H54 (cell line): ENCODE results near the gene ARPIN.
"Not testable (repeated sequence)": the region's sequence is repeated elsewhere in the genome, so short reads cannot be mapped to it uniquely, and the experiment has no call there.

Source experiments
- DNase-seq: peaks from one replicate; pipeline ENCODE4 v3.0.0; 2011; ENCODE audit warnings: low spot score, mixed read lengths; ENCODE audit not compliant: insufficient read length
- FAIRE-seq: peaks from 3 replicates; lab custom pipeline; 2011; peaks lifted over from hg19 to GRCh38; lab: Jason Lieb, UNC
- POLR2A ChIP-seq: IDR thresholded peaks from 2 replicates; pipeline ENCODE4 v1.6.1; 2011; ENCODE audit warnings: low read depth, mild to moderate bottlenecking, low read length

Gene ARPIN

DNA sequence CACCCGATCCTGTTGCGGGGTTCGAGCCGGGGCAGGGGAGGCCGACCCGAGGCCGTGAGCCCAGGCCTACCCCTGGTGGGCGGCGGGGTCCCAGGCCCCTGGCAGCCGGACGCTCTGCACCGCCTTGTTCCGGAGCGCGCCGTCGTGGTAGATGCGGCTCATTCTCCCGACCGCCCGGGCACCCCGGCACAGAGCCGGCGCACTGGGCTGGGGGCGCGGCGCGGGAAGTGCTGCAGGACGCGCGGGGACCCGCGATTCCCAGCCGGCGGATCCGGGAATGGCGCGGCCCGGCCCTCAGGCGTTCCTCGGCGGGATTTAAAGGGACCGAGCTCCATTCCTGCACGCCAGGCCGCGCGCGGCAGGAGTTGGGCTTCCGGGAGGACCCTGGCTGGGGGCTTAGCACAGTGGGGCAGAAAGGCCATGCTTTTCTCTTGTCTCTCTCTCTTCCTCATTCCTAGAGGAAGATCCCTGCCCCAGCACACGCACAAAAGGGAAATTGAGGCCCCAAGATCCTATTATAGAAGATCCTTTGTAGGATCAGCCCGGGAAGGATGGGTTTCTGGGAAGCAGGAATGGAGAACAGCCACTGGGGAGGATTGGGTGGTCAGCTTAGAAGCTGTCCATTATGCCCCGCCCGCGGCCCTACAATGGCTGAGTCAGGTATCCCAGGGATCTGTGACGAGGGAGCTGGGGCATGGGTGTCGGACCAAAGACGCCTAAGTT is at the start of gene ARPIN:
TSS of gene ARPIN (minus strand) at position 279 of the 723 bp plus-strand sequence. CDS start at position 162, 117 bp downstream.
- peak; percentile 47 for DNase-seq
- TF ChIP-seq POLR2A: peak; percentile 48
- FAIRE-seq: no peak

DNA sequence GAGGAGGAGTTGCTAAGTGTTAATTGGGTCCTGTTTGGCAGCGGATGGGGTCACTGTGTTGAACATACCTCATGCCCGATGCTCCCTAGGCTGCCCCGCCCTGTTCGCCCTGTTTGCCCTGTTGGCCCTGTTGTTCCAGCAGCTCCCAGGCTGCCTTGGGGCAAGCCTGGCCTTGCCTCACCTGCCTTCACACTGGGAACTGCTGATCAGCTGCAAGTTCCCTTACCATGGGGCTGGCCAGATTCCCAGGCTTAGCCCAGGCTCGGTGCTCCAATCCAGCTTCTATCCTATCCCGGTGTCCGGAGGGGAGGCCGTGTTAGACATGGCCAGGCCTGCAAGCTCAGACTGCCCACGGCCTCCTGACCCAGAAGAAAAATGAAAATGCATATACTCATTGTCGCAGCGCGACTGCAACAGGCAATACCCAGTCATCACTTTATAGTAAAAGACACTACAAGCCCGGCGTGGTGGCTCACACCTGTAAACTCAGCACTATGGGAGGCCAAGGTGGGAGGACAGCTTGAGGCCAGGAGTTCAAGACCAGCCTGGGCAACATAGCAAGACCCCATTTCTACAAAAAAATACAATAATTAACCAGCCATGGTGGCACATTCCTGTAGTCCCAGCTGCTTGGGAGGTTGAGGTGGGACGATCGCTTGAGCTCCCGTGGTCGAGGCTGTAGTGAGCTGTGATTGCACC is 45.5 kb upstream of the ARPIN start:
- TF ChIP-seq POLR2A: no peak
- FAIRE-seq (no peak), DNase-seq (no peak)

DNA sequence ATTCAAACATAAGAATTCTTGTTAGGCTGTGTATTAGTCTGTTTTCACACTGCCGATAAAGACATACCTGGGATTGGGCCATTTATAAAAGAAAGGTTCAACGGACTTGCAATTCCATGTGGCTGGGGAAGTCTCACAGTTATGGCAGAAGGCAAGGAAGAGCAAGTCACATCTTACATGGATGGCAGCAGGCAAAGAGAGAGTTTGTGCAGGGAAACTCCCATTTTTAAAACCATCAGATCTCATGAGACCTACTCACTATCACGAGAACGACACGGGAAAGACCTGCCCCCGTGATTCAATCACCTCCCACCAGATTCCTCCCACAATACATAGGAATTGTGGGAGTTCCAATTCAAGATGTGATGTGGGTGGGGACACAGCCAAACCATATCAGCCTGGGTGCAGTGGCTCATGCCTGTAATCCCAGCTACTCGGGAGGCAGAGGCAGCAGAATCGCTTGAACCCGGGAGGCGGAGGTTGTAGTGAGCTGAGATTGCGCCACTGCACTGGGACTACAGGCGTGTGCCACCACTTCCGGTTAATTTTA is 42.8 kb upstream of the ARPIN start:
- not testable (repeated sequence) for DNase-seq, FAIRE-seq

DNA sequence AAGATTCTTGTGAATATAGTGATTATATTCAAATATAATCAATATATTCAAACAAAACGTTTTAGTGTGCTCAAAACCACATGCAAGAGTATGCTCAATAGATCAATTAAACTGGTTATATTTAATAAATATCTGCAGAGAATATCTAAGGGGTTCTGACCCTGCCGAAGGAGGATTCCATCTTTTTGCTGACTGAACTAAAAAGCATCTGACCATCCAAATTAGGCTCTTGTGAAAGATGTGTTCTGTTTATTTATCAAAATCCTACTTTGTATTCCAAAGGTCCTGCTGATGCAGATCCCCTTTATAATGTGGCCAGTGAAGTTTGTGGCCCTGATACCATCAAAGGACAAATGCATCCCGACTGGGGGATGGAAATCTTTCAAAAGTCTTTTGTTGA is 41.8 kb upstream of the ARPIN start:
- no peak for TF ChIP-seq POLR2A
- DNase-seq (no peak), FAIRE-seq (no peak)

DNA sequence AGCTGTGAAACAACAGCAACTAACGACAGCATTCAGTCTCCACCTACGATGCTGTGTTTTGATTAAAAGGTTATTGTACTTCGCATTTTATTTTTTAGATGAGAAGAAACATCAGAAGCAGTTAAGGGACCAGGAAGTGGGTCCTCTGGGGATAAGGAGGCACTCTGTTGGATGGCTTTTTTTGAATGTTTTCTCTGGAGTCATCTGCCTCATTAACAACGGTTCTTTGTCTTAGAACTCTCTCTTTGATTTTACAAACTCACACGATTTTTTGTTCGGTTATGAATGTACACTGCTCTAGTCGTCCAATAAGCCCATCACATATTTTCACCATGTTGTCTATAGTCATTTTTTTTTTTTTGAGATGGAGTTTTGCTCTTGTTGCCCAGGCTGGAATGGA is 36.0 kb upstream of the ARPIN start:
- DNase-seq: no peak
- FAIRE-seq: no peak
- no peak for TF ChIP-seq POLR2A

DNA sequence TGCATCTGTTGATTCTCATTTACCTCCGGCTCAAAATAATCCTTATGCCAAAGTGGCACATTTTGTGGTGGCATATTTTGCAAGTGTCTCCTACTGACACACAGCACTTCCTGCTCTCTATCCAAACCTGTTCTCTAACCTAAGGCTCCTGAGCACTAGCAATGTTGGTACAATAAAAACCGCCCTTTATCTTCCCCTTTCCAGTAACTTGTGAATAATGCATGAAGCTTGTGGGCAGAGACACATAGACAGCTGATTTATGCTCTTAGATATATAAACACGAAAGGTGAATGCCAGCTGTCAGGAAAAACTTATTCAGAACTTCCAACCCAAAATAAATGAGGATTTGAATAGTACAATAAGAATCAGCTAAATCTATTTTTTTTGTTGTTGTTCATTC is 34.6 kb upstream of the ARPIN start:
- FAIRE-seq (no peak), DNase-seq (no peak)
- TF ChIP-seq POLR2A: no peak

DNA sequence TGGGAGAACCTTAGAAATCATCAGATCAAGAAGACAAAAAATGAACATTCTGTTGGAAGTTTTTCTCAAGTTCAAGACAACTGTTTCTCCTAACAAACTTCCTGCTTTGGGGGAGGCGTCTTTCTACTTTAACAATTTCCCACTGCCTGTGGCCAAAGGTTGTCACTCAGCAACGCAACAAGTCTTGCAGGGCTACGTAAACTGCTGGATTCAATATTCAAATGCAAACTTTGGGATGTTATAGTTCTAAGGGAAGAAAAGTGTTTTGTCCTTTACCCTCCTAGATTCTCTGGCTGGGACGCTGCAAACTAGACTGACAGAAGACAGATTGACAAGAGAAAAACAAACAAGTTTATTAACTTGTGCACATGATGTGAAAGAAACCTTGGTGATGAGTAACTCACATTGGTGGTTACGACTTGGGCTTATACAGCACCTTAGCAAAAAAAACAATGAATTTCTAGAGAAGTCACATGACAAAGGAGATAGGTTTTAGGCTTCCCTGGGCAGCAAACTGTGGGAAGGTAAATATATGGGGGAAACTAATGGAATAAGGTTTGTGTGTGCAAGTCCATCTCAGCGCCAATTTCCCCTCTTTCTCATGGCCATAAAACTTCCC is 34.0 kb upstream of the ARPIN start:
- TF ChIP-seq POLR2A: no peak
- FAIRE-seq (no peak), DNase-seq (no peak)

DNA sequence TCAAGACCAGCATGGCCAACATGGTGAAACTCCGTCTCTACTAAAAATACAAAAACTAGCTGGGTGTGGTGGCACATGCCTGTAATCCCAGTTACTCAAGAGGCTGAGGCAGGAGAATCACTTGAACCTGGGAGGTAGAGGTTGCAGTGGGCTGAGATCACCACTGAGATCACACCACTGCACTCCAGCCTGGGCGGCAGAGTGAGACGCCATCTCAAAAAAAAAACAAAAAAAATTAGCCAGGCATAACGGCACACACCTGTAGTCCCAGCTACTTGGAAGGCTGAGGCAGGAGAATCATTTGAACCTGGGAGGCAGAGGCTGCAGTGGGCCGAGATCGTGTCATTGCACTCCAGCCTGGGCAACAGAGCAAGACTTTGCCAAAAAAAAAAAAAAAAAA is 31.0 kb upstream of the ARPIN start:
- FAIRE-seq, DNase-seq: not testable (repeated sequence)

DNA sequence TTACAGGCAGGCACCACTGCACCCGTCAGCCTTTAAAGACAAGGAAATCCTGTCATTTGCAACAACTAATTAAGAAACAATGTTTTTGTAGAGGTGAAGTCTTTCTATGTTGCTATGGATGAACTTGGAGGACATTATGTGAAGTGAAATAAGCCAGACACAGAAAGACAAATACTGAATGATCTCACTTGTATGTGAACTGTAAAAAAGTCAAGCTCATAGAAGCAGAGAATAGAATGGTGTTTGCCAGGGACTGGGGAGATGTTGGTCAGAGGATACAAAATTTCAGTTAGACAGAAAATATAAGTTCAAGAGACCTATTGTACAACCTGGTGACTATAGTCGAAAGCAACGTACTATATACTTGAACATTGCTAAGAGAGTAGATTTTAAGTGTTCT is 27.2 kb upstream of the ARPIN start:
- TF ChIP-seq POLR2A: no peak
- DNase-seq (no peak), FAIRE-seq (no peak)

DNA sequence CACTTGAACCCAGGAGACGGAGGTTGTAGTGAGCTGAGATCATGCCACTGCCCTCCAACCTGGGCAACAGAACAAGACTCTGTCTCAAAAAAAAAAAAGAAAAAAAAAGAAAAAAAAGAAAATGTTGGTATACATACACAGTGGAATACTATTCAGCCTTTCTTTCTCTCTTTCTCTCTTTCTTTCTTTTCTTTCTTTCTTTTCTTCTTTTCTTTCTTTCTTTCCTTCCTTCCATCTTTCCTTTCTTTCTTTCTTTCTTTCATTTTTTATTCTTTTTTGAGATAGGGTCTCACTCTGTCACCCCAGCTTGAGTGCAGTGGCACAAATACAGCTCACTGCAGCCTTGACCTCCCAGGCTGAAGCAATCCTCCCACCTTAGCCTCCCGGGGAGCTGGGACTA is 26.6 kb upstream of the ARPIN start:
- DNase-seq, FAIRE-seq: not testable (repeated sequence)

DNA sequence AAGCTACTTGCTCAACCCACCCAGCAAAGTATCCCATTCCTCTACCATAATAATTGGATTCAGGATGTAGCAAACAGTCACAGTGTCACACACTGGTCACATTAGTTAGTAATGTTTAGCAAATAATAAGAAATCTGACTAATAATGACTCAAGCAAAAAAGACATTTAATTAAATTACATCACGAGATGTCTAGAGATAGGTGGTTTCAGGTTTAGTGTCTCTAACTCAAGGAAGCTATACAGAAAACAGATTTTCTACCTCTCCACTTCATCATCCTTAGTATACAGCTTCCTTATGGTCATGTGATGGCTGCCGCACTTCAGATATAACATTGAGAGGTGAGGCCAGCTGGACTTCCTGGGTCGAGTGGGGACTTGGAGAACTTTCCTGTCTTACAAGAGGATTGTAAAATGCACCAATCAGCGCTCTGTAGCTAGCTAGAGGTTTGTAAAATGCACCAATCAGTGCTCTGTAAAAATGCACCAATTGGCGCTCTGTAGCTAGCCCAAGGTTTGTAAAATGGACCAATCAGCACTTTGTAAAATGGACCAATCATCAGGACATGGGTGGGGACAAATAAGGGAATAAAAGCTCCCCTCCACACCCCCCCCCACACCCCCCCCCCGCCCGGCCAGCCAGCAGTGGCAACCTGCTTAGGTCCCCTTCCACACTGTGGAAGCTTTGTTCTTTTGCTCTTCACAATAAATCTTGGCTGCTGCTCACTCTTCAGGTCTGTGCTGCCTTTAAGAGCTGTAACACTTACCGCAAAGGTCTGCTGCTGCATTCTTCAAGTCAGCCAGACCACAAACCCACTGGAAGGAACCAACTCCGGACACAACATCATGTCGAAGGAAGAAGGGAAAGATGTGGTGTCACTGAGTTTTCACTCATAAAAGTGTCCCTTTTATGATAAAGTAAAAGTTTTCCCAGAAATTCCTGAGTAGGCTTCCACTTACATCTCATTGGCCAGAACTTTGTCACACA is 24.9 kb upstream of the ARPIN start:
- no peak for TF ChIP-seq POLR2A
- no peak for FAIRE-seq
- DNase-seq: no peak

DNA sequence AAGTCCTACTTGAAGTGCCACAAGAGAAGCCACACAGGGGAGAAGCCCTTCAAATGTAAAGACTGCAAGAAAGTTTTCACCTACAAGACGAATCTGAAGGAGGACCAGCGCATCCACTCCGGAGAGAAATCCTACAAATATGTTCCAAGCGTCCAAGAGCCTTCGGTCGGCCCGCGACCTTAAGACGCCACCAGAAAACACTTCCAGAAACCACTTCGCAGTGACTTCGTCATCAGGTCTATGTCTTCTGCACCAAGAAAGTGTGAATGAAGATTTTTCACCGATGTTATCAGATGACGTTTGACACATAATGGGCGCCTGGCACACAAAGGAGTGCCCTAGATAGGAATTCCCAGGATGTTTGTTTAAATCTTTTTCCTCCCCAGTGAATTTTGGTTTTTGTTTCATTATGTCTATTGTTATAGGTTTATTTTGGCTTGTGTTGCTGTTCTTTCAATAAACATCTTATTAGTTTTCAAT is 24.1 kb upstream of the ARPIN start:
- no peak for TF ChIP-seq POLR2A
- no peak for DNase-seq
- FAIRE-seq: no peak
